GM19351 (cell line): Measurements from ENCODE around the gene HTR1E.
A peak's percentile ranks its signal among the peaks of the same experiment; 100 is the strongest.
"Not testable (repeated sequence)": the region's sequence is repeated elsewhere in the genome, so short reads cannot be mapped to it uniquely, and the experiment has no call there.

Source experiments
- ATAC-seq: cut with Tn5 transposase; IDR thresholded peaks from one replicate; pipeline ENCODE4 v1.9.1; 2021; ENCODE audit warnings: mild to moderate bottlenecking, moderate library complexity; ENCODE audit not compliant: unreplicated experiment

Gene HTR1E

GRCh38 chr6:86969573-86969972, 32.2 kb downstream of the HTR1E start:
- no peak for ATAC-seq

DNA sequence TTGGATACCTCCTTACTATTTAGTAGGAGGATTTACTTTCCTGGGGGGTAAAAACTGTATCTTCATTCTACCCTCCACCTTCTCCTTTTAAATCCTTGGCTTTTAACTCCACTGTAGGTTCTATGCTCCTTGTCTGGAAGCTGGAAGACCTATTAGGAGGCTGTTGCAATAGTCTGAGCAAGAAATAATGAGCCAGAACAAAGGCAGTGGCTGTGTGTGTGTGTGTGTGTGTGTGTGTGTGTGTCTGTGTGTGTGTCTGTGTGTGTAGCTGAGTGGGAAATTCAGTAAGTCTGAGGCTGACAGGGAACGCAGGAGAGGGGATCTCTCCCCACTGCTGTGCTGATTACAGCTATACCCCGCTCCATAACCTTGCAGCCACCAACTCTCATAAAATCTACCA, 35.8 kb downstream of the HTR1E start:
- ATAC-seq, result no peak

GRCh38 chr6:86978251-86978650, 40.9 kb downstream of the HTR1E start:
- ATAC-seq, result no peak

GRCh38 chr6:87001494-87001893, 64.2 kb downstream of the HTR1E start:
- no peak for ATAC-seq

- not testable (repeated sequence) for ATAC-seq
Measured at GRCh38 chr6:87002391-87002790, 65.1 kb downstream of the HTR1E start.

DNA sequence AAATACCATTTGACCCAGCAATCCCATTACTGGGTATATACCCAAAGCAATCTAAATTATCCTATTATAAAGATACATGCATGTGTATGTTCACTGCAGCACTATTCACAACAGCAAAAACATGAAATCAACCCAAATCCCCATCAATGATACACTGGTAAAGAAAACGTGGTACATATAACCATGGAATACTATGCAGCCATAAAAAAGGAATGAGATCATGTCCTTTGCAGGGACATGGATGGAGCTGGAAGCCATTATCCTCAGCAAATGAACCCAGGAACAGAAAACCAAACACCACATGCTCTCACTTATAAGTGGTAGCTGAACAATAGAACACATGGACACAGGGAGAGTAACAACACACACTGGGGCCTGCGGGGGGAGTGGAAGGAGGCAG, 69.2 kb downstream of the HTR1E start:
- ATAC-seq, result not testable (repeated sequence)

- ATAC-seq, result not testable (repeated sequence)
Measured at GRCh38 chr6:87009581-87009980, 72.3 kb downstream of the HTR1E start.

GRCh38 chr6:87012035-87012434, 74.7 kb downstream of the HTR1E start:
- ATAC-seq, result no peak

DNA sequence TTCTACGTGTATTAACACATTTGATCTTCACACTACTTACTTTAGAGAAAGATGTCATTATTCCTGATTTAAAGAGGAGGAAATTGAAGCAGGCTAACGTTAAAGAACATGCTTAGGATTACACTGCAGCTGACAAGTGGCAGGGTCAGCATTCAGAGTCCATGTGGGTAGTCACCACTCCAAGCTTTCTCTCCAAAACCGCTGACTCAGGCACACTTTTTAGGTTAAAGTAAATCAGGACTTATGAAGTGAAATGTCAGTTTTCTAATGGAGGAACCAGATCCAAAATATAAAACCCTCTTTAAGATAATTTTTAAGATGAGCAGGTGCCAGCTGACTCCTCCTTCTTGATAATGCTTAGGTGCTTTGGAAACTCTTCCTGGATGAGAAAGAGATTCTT, 75.4 kb downstream of the HTR1E start:
- ATAC-seq, result no peak

DNA sequence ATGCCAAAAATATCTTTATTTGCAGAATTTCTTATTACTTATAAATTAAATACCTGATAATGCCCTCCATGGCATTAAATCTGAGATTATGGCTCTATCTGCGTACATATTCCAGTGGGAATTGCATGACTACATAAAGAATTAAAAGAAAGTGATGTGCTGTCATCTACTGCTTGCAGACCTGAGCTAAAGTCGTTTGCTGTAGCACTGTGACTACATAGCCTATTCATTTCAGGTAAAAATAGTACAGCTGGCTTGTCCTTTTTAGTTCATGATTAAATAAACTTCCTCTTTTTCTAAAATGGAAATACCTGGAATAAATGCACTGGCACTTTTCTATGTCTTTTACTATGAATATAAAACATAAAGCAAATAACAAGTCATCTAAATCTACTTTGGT, 79.4 kb downstream of the HTR1E start:
- no peak for ATAC-seq

DNA sequence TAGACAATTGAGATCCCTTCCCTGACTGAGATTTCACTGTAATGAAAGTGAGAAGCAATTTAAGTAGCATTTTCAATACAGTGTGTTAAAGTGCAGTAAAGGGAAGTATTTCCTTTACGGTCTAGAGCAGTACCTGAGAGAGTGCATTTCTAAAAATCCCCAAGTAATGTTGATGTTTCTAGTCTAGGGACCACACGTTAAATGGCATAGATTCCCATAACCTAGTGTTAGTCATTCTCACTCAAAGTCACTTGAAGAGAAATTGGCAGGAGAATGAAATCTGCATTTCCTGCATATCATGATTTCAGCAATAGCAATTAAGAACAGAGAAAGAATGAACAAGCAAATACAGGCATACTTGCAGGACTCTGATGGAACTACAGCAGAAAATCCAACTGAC, 89.7 kb downstream of the HTR1E start:
- no peak for ATAC-seq

DNA sequence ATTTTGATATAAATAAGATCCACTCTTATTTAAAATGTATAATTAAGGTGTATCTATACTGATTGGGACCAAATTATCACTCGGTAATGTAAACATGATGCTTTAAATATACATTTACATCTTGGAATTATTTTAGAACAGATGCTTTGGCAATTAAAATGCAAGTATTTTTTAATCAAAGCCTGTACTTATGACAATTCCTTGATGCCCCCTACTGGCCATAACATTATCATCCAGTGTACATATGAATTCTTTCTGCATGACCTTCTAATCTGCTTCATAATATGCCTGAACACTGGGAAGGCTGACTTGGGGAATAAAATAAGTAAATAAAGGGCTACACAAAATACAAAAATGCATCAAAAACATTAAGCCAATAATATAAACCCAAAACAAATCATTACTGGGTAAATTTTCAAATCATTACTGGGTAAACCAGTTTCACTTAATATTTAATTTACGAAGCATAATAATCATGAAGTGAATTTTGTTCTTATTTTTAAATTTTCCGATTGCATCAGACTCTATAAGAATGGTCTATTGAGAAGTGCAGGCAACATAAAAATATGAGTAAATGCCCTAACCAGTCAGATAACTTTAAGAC, 92.5 kb downstream of the HTR1E start:
- peak; percentile 72 for ATAC-seq

- ATAC-seq, result no peak
Measured at GRCh38 chr6:87040729-87041128, 103.4 kb downstream of the HTR1E start.

DNA sequence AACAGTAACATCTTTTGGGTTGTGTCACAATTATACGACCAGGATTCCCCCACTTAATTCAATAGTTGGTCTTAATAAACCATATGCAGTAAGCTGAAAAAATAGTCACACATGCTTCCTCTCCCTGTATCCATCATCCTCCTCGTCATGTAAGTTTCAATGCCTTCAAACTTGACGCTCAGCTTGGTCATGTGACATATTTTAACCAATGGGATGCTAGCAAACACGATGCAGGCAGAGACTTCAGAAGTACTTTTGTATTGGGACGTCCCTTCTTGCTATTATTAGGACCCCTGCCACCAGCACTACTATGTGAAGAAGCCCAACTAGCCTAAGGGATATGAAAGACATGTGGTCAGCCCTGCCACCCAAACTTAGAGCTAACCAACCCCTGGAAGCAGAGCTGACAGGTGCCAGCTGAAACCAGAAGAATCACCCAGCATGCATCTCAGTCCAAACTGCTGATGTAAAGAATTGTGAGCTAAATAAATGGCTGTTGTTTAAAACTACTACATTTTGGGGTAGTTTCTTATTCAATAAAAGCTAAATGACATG, 108.3 kb downstream of the HTR1E start:
- ATAC-seq, result no peak

DNA sequence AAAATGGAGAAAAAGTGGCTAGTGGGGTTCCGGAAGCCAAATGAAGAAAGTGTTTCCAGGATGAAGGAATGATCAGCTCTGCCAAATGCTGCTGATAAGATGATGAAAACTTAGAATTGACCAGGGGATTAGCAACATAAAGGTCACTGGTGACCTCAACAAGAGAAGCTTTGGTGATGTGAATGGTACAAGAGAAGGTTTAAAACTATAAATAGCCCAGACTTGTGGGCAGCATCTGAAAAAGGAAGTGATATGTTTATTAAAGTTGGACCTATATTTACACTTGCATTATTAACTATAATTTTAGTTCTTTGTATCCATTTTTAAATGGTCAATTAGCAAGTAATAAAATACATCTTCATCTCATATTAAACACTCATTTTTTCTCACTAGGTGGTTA, 112.5 kb downstream of the HTR1E start:
- ATAC-seq, result peak; percentile 68

GRCh38 chr6:87053312-87053711, 116.0 kb downstream of the HTR1E start:
- no peak for ATAC-seq

- peak; percentile 40 for ATAC-seq
Measured at GRCh38 chr6:87054143-87054833, 117.0 kb downstream of the HTR1E start.

DNA sequence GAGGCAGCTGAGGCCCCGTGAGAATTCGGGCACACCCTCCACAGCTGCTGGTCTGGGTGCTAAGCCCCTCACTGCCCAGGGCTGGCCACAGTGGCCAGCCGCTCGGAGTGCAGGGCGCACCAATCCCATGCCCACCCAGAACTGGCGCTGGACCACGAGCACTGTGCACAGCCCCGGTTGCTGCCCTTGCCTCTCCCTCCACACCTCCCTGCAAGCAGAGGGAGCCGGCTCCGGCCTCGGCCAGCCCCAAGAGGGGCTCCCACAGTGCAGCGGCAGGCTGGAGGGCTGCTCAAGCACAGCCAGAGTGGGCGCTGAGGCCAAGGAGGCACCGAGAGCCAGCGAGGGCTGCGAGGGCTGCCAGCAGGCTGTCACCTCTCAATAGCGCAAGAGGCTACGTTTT, 122.6 kb downstream of the HTR1E start:
- no peak for ATAC-seq

GRCh38 chr6:87065117-87065516, 127.8 kb downstream of the HTR1E start:
- ATAC-seq, result no peak
